GM18526 (cell line): Measurements from ENCODE around the gene RPLP2.
A peak's percentile ranks its signal among the peaks of the same experiment; 100 is the strongest.

Experiments used
- POLR2A ChIP-seq: IDR thresholded peaks from 3 replicates; pipeline ENCODE4 v1.6.1; 2011; ENCODE audit not compliant: insufficient read length; ENCODE audit errors: extremely low read depth

The RPLP2 gene

DNA sequence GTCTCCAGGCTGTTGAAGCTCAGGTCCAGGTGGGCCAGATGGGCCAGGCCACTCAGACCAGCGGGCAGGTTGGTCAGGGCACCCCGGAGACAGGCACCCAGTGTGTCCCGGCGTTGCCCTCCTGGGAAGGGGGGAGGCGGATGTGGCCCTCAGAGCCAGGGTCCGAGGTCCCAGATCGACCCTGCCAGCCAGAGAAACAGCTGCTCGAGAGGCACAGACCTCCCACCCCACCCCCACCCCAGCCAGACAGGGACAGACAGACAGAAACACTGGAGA lies 6.4 kb upstream of the RPLP2 start:
- TF ChIP-seq POLR2A, result no peak

DNA sequence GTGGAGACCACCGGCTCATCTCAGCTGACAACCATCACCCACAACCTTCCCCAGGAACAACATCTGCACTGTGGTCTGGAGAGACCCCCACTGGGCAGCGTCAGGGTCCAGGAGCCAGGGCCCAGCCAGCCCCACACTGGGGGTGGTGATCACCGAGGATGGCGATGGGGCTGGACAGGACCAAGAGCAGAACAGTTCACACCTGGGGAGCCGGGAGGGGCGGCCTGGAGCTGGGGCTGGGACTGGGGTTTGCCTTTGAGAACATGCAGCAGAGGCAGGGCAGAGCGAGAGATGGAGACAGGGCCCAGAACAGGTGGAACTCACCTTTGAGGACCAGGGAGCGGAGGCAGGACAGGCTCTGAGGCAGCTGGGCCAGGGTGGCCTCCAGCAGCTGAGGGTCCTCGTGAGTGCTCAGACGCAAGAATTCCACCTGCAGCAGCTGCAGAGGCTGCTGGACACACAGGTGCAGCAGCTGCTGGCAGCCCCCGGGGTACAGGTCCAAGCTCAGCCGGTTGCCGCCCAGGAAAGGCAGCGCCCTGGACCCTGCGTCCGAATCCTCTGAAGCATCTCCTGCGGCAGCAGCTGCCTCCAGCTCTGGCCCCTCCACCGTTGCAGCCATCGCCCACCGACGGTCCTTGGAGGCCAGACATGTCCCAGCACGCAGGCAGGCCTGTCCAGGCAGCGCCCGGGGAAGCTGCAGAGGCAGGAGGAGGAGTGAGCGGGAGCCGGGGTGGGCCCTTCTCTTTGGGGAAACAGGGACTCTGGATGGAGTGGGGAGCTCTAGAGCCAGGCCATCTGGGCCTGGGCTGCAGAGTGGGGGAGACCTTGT lies 5.8 kb upstream of the RPLP2 start:
- TF ChIP-seq POLR2A, result no peak

DNA sequence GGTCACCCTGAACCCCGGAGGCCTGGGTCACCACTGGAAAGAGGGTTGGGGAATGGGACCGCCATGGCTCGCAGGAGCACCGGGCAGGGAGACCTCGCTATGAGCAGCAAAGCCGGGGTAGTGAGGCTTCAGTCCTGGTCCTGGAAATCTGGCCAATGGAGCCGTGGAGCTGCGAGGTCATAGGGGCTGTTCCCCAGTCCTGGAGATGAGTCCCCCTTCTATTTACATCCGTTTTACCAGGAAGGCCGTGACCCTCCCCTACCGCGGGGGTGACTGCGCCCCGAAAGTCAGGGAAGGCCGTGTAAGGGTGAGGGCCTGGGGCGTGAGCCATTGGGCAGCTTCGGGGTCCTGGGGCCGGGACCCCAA lies 5.2 kb upstream of the RPLP2 start:
- TF ChIP-seq POLR2A, result no peak

DNA sequence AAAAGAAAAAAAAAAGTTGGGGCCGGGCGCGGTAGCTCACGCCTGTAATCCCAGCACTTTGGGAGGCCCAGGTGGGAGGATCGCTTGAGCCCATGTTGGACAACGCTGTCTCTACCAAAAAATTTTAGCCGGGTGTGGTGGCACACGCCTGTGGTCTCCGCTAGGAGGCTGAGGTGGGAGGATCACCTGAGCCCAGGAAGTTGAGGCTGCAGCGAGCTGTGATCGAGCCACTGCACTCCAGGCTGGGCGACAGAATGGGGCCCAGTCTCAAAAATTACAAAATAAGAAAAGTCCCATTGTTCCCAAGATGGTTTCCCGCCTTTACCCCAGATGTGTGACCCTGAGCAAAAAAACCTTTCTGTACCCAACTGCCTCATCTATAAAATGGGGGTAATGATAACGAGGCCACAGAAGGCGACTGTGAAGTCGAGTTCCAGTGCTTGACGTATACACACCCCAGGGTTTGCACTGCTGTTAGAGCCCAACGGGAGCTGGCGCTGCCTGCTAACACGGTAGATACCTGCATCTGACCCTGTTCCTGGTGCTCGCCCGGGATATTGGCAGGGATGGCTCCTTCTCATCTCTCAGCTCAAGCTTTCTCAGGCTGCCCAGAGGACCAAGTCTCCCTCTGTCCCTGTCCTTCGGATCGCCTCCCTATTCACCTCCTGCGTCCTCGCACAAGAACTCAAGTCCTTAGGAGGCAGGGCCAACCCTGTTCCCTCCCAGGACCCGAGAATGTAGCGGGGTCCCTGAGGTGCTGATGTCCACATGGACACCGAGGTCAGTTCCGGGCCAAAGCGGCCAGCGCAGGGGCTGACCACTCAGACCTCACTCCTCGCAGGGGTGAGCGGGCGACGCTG lies 1.1 kb upstream of the RPLP2 start:
- no peak for TF ChIP-seq POLR2A

DNA sequence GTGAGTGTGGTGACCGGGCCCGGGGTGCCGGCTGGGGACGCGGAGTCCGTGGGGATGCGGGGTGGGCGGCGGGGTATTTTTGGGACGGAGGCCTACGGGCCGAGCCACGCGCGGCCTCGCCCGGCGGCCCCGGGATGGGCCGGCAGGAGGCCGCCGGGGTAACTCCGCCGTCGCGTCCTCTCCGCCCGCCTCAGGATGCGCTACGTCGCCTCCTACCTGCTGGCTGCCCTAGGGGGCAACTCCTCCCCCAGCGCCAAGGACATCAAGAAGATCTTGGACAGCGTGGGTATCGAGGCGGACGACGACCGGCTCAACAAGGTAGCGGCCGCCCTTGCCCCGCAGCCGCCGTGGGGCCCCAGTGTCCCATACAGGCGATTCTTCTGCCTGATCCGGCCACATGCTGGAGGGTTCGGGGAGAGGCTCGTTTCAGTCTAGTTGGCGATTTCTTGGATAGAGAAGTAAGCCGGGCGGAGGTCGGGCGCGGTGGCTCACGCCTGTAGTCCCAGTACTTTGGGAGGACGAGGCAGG lies 337 bp downstream of the RPLP2 start:
- TF ChIP-seq POLR2A, result no peak

DNA sequence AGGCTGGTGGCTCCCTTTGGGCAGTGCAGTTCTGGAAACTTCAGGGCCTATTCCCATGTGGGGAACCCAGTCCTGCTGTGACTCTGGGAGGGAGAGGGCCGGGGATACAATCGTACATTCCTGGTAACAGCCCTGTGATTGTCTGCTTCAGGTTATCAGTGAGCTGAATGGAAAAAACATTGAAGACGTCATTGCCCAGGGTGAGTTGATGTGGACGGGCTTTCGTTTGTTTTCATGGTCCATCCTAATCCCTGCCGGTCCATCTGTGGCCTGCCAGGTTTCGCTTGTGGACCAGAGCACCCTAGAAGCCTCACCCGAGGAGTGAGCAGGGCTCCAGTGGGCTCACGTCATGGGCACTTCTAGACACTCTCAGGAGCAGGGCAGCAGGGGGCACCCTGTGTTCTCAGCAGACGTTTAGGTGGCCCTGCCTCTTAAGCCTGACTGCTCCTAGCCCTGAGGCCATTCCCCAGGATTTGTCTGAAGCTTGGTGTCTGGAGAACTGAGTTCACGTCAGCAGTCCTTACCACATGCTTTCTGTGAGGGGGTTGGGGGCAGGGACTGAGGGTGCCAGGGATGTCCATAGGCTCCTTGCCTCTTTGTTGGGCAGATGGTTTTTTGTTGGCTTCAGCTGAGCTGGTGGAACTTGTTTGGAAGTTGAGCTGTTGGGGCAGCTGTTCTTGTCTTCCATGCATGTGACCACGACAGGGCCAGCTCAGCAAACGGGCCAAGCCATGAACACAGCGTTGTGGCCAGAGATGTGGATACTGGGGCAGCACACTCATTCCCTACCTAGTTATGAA lies 1.9 kb downstream of the RPLP2 start:
- TF ChIP-seq POLR2A, result no peak

DNA sequence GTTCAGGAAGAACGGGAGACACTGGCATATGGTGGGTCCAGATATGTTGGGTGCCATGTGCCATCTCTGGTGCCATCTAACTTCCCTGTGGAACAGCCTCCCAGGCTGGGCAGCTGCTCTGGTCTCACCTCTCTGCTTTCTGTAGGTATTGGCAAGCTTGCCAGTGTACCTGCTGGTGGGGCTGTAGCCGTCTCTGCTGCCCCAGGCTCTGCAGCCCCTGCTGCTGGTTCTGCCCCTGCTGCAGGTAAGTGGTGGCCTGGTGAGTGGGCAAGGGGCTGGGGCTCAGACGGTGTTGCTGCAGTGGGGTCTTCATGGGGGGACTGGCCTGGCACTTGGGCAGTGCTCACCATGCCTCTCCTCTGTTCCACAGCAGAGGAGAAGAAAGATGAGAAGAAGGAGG lies 2.6 kb downstream of the RPLP2 start:
- no peak for TF ChIP-seq POLR2A

DNA sequence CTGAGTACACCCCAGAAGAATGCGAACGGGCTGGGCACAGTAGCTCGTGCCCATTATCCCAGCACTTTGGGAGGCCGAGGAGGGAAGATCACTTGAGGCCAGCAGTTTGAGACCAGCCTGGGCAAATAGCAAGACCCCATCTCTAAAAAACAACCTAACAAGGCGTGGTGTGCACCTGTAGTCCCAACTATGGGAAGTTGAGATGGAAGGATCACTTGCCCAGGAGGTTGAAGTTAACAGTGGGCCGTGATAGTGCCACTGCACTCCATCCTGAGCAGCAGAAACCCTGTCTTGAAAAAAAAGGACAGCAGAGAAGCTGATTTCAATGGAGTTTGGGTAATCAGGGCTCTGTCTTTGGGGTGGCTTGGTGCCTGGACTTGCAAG lies 3.3 kb downstream of the RPLP2 start:
- no peak for TF ChIP-seq POLR2A

DNA sequence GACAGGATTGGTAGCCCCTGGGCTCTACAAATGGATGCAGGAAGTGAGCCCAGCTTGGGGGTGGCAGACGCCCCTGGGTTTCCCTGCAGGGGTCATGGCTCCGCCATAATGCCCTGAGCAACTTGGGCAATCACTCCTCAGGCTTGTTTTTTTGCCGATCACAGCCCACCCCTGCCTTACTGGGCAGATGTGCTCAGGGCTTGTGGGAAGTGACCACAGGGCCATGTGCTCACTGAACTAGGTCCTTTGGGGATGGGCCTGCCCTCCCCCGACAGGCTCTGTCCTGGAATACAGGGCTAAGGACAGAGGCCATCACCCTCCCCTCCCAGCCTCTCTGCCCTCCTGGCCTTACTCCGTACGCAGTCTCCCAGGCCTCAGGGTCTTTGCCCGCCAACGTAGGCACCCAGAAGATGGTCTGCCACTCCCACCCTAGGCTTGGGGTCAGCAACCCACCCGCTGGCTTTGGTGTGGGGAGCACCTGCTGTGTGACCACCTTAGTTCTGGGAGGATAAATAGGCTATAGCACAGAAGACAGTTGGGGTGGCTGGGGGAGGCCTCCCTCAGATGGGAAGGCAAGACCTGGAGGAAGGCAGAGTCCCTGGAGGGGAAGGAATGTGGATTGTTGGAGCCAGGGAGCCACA lies 3.8 kb downstream of the RPLP2 start:
- TF ChIP-seq POLR2A, result peak; percentile 39

DNA sequence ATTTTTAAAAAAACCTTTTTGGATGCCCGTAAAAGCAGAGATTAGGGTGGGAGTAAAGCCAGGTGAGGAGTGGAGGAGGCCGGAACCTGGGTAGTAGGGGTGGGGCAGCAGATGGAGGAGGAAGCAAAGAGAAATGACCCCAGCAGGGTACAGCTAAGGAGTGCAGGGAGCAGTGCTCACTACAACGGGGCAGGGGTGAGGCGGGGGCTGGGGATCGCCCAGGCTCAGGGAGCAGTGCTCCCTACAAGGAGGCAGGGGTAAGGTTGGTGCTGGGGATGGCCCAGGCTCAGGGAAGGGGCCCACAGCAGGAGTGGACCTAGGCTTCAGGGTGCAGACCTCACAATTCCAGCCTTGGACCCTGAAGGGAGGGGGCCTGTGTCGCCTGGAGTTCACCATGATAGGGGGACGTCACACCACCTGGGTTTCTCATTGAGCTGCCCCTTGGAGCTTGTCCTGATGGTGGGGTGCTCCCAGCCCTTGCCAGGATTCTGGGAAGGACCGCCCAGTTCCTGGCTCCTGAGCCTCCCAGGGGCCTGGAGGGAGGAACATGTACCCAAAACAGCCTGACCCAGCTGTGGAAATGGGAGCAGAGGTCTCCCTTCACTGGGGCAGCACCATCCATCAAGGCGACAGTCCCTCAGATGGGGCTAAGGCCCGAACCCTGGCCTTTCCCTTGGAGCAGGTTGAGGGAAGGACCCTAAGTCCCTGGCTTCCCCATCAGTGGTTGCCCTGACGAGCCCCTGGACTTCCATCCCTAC lies 6.1 kb downstream of the RPLP2 start:
- no peak for TF ChIP-seq POLR2A

DNA sequence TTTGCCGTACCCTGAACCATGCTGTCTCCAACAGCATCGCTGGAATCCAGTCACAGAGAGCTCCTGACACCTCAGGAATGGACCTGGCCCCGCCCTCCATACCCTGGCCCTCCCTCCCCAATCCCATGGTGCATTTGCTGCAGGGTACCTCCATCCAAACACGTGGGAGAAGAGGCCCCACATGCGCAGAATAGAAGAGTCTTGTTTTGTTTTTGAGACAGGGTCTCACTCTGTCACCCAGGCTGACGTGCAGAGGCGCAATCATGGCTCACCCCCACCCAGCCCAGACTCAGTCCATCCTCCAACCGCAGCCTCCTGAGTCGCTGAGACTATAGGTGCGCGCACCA lies 6.6 kb downstream of the RPLP2 start:
- TF ChIP-seq POLR2A, result no peak

DNA sequence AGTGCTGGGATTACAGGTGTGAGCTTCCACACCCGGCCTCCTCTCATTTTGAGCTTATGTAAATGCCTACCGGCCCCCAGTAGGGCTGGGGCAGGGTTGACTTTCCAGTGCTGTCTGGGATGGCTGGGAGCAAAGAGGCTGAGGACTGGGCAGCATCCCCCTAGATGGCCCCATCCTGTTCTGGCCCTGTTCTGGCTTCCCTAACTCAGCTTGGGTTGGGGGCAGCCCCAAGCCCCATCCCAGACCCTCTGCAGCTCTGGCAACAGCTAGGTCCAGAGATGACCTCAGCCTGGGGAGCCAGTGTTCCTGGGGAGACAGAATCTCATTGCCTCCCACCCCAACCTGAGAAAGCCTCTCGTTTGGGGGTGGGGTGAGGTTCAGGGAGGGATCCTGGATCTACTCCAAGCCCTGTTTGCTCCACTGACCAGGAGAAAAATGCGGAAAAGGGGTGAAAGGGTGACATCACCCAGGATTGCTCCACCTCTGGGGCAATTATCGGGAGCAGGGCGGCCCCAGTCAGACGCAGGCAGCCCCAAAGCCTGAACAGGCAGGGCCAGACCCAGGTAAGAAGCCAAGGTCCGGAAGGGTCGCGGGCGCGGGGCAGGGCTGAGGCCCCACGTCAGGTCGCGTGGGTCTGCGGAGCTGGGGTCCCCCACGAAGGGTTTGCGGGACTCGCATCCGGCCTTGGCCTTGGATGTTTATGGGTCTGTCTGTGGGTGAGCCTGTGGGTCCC lies 8.8 kb downstream of the RPLP2 start, which contains the start of gene PNPLA2:
PNPLA2 (plus strand) TSS at position 519 of the 733 bp plus-strand sequence. CDS start 805 bp downstream, outside the sequence.
- TF ChIP-seq POLR2A, result no peak

DNA sequence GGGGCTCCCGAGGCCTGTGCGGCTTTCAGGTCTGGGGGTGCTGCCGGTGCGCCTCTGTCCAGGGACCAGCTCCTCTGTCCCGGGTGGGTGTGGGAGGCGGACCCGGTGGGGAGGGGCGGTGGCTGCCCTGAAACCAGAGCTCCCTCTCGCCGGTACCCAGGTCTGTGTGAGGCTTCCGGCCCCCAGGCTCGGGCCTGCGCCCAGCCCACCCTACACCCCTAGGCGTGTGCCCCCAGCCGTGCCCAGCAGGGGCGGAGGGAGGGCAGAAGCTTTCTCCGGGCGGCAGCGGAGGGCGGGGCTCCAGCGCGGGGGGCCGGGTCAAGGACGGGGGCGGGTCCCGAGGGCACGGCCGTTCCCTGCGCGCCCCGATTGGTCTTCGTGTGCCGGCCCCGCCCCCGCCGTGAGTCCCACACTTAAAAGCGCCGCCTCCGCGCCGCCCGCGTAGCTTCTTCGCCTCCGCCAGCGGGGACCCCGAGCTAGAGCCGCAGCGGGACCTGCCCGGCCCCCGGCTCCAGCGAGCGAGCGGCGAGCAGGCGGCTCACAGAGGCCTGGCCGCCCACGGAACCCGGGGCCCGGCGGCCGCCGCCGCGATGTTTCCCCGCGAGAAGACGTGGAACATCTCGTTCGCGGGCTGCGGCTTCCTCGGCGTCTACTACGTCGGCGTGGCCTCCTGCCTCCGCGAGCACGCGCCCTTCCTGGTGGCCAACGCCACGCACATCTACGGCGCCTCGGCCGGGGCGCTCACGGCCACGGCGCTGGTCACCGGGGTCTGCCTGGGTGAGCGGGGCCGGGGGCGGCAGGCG lies 9.6 kb downstream of the RPLP2 start:
- peak; percentile 93 for TF ChIP-seq POLR2A
